ENCODE results near the gene TMEM72. TPM values are rescaled to one million over a fixed set of nuclear protein-coding genes. Genes with fewer than 3 reads are reported as not detected.

TMEM72 gene
- total and polyA plus RNA-seq, 4 donors: 0.02 to 0.33 TPM; not detected in 2

DNA sequence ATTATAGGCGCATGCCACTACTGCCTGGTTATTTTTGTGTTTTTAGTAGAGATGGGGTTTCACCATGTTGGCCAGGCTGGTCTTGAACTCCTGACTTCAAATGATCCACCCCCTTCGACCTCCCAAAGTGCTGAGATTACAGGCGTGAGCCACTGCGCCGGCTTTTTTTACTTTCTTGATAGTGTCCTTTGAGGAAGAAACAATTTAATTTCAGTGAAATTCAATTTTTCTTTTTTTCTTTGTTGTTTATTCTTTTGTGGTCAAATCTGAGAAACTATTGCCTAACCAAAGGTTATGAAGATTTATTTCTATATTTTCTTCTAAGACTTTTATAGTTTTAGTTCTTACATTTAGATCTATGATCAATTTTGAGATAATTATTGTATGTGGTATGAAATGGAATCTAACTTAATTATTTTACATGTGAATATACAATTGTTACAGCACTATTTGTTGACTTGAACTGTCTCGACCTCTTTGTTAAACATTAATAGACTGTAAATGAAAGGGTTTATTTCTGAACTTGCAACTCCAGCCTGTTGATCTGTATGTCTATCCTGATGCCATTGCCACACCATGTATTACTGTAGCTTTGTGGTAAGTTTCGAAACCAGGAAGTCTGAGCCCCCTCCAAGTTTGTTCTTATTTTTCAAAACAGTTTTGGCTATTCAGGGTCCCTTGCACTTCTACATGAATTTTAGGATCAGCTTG lies 28.7 kb downstream of the TMEM72 start (continued):
- TF ChIP-seq, protein P1, sequence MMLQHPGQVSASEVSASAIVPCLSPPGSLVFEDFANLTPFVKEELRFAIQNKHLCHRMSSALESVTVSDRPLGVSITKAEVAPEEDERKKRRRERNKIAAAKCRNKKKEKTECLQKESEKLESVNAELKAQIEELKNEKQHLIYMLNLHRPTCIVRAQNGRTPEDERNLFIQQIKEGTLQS (IDR thresholded peaks at IDR 0.05): peak; percentile 33
- no peak for TF ChIP-seq HNF4G (IDR thresholded peaks at IDR 0.05)
- no peak for TF ChIP-seq GABPA (IDR thresholded peaks at IDR 0.05 in 1 of 2, conservative IDR thresholded peaks at IDR 0.05 in 1 of 2)
- TF ChIP-seq HNF4A (conservative IDR thresholded peaks at IDR 0.05): peak; percentile 62 to 72
- TF ChIP-seq JUND (IDR thresholded peaks at IDR 0.05): peak; percentile 49 to 53
- TF ChIP-seq FOXA2 (IDR thresholded peaks at IDR 0.05): peak; percentile 79

DNA sequence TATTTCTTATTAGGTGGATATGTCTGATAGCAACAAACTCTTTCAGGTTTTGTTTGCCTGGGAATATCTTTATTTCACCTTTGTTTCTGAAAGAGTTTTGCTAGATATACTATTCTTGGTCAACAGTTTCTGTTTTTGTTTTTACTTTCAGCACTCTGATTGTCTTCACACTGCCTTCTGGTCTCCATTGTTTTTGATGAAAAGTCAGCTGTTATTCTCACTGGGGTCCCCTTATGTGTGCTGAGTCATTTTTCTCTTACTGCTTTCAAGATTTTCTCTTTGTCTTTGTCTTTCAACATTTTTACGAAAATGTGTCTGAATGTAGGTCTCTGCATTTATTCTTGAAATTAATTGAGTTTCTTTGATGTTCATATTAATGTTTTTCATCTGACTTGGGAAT lies 33.2 kb downstream of the TMEM72 start:
- Histone ChIP-seq H3K36me3 (ENCODE audit: control insufficient read depth in 4 of 4, insufficient read depth in 3 of 4, low read depth in 1 of 4, low read length in 3 of 4) (no peaks in the 10 kb centered on the region), H3K27me3 (ENCODE audit: control insufficient read depth in 4 of 4, insufficient read depth in 4 of 4, low read length in 3 of 4) (no peaks in the 10 kb centered on the region), H3K4me3 (ENCODE audit: low read depth in 1 of 3, low read length in 3 of 3) (no peak overlapping the region), H3K9me3 (ENCODE audit: control insufficient read depth in 4 of 4, low read length in 3 of 4) (peaks cover 0 to 4% (median 0%) of the 10 kb centered on the region in 4 donors), H3K27ac (ENCODE audit: low read depth in 1 of 2, low read length in 2 of 2) (no peak overlapping the region), H3K9ac (ENCODE audit: low read depth in 1 of 2, low read length in 2 of 2) (no peak overlapping the region), H3K4me1 (ENCODE audit: control insufficient read depth in 4 of 4, insufficient read depth in 4 of 4, low read length in 3 of 4) (peaks cover 0 to 4% (median 3%) of the 10 kb centered on the region in 4 donors)
- DNase-seq (ENCODE audit: low spot score): no peak
- WGBS: 53% methylated on average over 1 of the region's 1 CpG
- no peak for TF ChIP-seq HNF4A (conservative IDR thresholded peaks at IDR 0.05)
- TF ChIP-seq, protein P2, sequence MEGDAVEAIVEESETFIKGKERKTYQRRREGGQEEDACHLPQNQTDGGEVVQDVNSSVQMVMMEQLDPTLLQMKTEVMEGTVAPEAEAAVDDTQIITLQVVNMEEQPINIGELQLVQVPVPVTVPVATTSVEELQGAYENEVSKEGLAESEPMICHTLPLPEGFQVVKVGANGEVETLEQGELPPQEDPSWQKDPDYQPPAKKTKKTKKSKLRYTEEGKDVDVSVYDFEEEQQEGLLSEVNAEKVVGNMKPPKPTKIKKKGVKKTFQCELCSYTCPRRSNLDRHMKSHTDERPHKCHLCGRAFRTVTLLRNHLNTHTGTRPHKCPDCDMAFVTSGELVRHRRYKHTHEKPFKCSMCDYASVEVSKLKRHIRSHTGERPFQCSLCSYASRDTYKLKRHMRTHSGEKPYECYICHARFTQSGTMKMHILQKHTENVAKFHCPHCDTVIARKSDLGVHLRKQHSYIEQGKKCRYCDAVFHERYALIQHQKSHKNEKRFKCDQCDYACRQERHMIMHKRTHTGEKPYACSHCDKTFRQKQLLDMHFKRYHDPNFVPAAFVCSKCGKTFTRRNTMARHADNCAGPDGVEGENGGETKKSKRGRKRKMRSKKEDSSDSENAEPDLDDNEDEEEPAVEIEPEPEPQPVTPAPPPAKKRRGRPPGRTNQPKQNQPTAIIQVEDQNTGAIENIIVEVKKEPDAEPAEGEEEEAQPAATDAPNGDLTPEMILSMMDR (IDR thresholded peaks at IDR 0.05; ENCODE audit: low read depth, low read length, missing input control): no peak
- no peak for TF ChIP-seq NR2F2 (IDR thresholded peaks at IDR 0.05)

DNA sequence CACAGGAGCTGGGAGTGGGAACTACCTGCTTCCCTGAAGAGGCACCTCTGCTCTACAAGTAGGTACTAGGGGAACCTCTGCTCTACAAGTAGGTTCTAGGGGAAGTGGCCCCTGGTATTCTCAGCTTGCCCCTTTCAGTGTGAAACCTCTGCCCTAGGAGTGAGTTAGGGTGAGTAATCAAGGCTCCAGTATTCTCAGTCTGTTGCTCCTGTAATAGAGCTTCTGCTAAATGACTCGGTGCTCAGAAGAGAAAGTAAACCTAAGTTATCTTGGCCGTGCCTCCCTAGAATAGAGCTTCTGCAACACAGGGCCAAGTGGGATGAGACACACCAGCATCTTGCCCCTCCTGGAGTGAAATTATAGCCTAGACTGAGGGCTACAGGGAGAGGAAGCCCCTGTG lies 35.1 kb downstream of the TMEM72 start:
- WGBS: 60% methylated on average over 2 of the region's 2 CpGs
- Histone ChIP-seq H3K27ac (ENCODE audit: low read depth in 1 of 2, low read length in 2 of 2) (no peak overlapping the region), H3K27me3 (ENCODE audit: control insufficient read depth in 4 of 4, insufficient read depth in 4 of 4, low read length in 3 of 4) (no peaks in the 10 kb centered on the region), H3K36me3 (ENCODE audit: control insufficient read depth in 4 of 4, insufficient read depth in 3 of 4, low read depth in 1 of 4, low read length in 3 of 4) (no peaks in the 10 kb centered on the region), H3K9me3 (ENCODE audit: control insufficient read depth in 4 of 4, low read length in 3 of 4) (peaks cover 0 to 4% (median 0%) of the 10 kb centered on the region in 4 donors), H3K4me3 (ENCODE audit: low read depth in 1 of 3, low read length in 3 of 3) (no peak overlapping the region), H3K9ac (ENCODE audit: low read depth in 1 of 2, low read length in 2 of 2) (no peak overlapping the region), H3K4me1 (ENCODE audit: control insufficient read depth in 4 of 4, insufficient read depth in 4 of 4, low read length in 3 of 4) (peaks cover 0 to 4% (median 0%) of the 10 kb centered on the region in 4 donors)
- DNase-seq (ENCODE audit: low spot score): no peak
- TF ChIP-seq FOXA2 (IDR thresholded peaks at IDR 0.05) (no peak), EGR1 (IDR thresholded peaks at IDR 0.05; ENCODE audit: low read depth in 2 of 2) (no peak), SP1 (IDR thresholded peaks at IDR 0.05) (no peak), RAD21 (IDR thresholded peaks at IDR 0.05) (no peak), JUND (IDR thresholded peaks at IDR 0.05) (no peak), HNF4G (IDR thresholded peaks at IDR 0.05) (no peak), NR2F2 (IDR thresholded peaks at IDR 0.05) (no peak)
- TF ChIP-seq, protein P3, sequence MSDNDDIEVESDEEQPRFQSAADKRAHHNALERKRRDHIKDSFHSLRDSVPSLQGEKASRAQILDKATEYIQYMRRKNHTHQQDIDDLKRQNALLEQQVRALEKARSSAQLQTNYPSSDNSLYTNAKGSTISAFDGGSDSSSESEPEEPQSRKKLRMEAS (IDR thresholded peaks at IDR 0.05): no peak
- TF ChIP-seq, protein P4, sequence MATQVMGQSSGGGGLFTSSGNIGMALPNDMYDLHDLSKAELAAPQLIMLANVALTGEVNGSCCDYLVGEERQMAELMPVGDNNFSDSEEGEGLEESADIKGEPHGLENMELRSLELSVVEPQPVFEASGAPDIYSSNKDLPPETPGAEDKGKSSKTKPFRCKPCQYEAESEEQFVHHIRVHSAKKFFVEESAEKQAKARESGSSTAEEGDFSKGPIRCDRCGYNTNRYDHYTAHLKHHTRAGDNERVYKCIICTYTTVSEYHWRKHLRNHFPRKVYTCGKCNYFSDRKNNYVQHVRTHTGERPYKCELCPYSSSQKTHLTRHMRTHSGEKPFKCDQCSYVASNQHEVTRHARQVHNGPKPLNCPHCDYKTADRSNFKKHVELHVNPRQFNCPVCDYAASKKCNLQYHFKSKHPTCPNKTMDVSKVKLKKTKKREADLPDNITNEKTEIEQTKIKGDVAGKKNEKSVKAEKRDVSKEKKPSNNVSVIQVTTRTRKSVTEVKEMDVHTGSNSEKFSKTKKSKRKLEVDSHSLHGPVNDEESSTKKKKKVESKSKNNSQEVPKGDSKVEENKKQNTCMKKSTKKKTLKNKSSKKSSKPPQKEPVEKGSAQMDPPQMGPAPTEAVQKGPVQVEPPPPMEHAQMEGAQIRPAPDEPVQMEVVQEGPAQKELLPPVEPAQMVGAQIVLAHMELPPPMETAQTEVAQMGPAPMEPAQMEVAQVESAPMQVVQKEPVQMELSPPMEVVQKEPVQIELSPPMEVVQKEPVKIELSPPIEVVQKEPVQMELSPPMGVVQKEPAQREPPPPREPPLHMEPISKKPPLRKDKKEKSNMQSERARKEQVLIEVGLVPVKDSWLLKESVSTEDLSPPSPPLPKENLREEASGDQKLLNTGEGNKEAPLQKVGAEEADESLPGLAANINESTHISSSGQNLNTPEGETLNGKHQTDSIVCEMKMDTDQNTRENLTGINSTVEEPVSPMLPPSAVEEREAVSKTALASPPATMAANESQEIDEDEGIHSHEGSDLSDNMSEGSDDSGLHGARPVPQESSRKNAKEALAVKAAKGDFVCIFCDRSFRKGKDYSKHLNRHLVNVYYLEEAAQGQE (IDR thresholded peaks at IDR 0.05): no peak
